Body of pancreas (tissue), 4 donors: Measurements from ENCODE around the gene FARS2.

Source experiments
- CTCF ChIP-seq, 7 experiments: fragments of 450-650 bp in 4 of 7; fragments of 200-600 bp in 3 of 7; sonication (generic) in 3 of 7; IDR thresholded peaks; one replicate each; pipeline ENCODE4 v1.5.1; 2016 to 2019; ENCODE audit warnings: antibody characterized with exemption in 7 of 7
- POLR2A ChIP-seq, 3 donors: fragments of 450-650 bp; IDR thresholded peaks; one replicate each; pipeline ENCODE4 v1.6.1; 2016; ENCODE audit warnings: antibody characterized with exemption in 3 of 3, mild to moderate bottlenecking in 2 of 3

DNA sequence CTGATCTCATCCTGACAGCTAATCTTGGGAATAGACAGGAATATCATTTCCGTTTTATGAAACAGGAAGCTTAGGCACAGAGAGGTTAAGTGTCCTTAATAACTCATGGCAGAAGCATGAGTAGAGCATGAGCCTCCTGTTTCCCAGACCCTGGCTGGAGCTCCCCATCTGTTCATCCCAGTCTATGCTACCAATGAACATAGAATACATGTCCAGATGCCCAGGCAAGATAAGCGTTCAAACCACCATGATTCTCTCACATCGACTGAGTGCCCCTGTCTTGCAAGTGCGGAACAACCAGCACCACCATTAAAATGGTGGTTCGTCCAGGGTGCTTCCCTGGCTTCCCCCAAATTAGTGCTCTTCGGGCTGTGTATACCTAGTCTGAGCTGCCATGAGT is 217.1 kb downstream of the FARS2 start:
- TF ChIP-seq CTCF (IDR thresholded peaks at IDR 0.05) (no peak), POLR2A (IDR thresholded peaks at IDR 0.05) (no peak)
